ENCODE data around the gene FRMD4A. TPM values are rescaled to one million over a fixed set of nuclear protein-coding genes. Genes with fewer than 3 reads are reported as not detected.

Gene FRMD4A
- total RNA-seq, 1 experiment from 2014 or later: 19.6 TPM

DNA sequence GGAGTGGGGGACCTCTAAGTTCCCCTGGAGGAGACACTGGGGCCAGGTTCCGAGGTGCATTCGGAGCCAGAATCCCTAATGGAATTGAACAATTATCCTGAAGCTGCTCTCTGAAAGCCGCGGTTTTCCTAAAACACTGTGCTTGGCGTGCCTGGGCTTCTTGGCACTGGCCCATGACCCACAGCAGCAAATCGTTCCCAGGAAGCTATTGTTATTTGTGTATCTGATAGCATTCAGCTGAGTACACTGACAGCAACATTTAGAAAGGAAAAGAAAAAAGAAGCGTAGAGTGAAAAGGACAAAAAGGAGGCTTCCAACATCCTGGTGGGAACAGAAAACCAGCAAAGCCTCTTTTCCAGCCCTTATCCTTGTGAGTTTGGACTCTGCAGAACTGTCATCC lies 339.8 kb downstream of the FRMD4A start:
- Histone ChIP-seq H3K23ac (ENCODE audit: insufficient read length, low read depth, low read length) (no peak overlapping the region), H3K4me1 (ENCODE audit: insufficient read depth, low read length) (no peaks in the 10 kb centered on the region), H2BK15ac (ENCODE audit: low read depth, low read length) (no peak overlapping the region), H2AFZ (ENCODE audit: low read length) (no peak overlapping the region), H2BK12ac (ENCODE audit: insufficient read length, low read depth, low read length) (no peak overlapping the region), H3K18ac (ENCODE audit: insufficient read length, low read depth, low read length) (no peak overlapping the region), H3K9me3 (ENCODE audit: control insufficient read depth, low read depth, low read length) (no peaks in the 10 kb centered on the region), H3K23me2 (ENCODE audit: insufficient read length, low read depth, low read length, poor library complexity, severe bottlenecking) (no peaks in the 10 kb centered on the region), H3K27me3 (ENCODE audit: insufficient read depth, low read length) (no peaks in the 10 kb centered on the region), H3T11ph (ENCODE audit: low read length) (no peak overlapping the region), H2AK5ac (ENCODE audit: insufficient read length, low read length) (no peak overlapping the region), H2BK5ac (ENCODE audit: insufficient read length, low read length) (no peak overlapping the region), H3K27ac (ENCODE audit: insufficient read length, low read depth, low read length) (no peak overlapping the region), H2BK20ac (ENCODE audit: low read depth, low read length, poor library complexity, severe bottlenecking) (no peak overlapping the region), H3K4ac (ENCODE audit: low read depth, low read length) (no peak overlapping the region), H4K5ac (ENCODE audit: insufficient read length, low read depth, low read length) (no peak overlapping the region), H4K8ac (replicated peaks; ENCODE audit: insufficient read length, low read depth, low read length) (no peak overlapping the region), H3K9ac (ENCODE audit: extremely low read depth, insufficient read length, low read length) (no peak overlapping the region), H4K20me1 (ENCODE audit: control insufficient read depth, insufficient read depth, insufficient read length) (no peaks in the 10 kb centered on the region), H3K56ac (ENCODE audit: insufficient read length, low read depth, low read length) (no peak overlapping the region), H4K91ac (ENCODE audit: insufficient read length, low read depth, low read length) (no peak overlapping the region), H3K14ac (ENCODE audit: insufficient read depth, low read length) (no peak overlapping the region), H3K79me2 (ENCODE audit: insufficient read depth, low read length) (no peaks in the 10 kb centered on the region), H3K79me1 (ENCODE audit: insufficient read depth, low read depth, low read length, poor library complexity, severe bottlenecking) (no peaks in the 10 kb centered on the region), H3K4me2 (ENCODE audit: insufficient read depth, insufficient read length, low read length) (no peak overlapping the region), H2BK120ac (ENCODE audit: low read depth, low read length, poor library complexity, severe bottlenecking) (no peak overlapping the region)
- Mint-ChIP-seq H3K4me3 (no peak overlapping the region), H3K36me3 (ENCODE audit: insufficient read depth in 1 of 3, low read depth in 3 of 3) (no peaks in the 10 kb centered on the region), H3K9me3 (no peaks in the 10 kb centered on the region; a peak in 2 of 5 replicates), H3K27ac (peak overlapping the region in 1 of 3 experiments; percentile 74; a peak in 2 of 7 replicates), H3K27me3 (ENCODE audit: low read depth) (no peaks in the 10 kb centered on the region; the same call in 1 of the 2 replicates), H3K4me1 (peaks cover 17 to 30% of the 10 kb centered on the region in 2 experiments)
- DNase-seq: no peak
- WGBS (ENCODE audit: extremely low coverage, insufficient read length, low lambda C conversion rate): no CpG with 5 or more reads among the region's 7 CpGs
- no peak for TF ChIP-seq CTCF (conservative IDR thresholded peaks at IDR 0.05)

Measured in H9 (cell line).